Lower leg skin (tissue), 3 donors: Measurements from ENCODE around the gene LSM4.

ENCODE experiments used
- POLR2A ChIP-seq, 2 donors: fragments of 450-650 bp; IDR thresholded peaks; one replicate each; pipeline ENCODE4 v1.6.1; 2016 to 2017; ENCODE audit warnings: antibody characterized with exemption in 2 of 2, mild to moderate bottlenecking in 1 of 2, moderate library complexity in 1 of 2
- TF ChIP-seq, protein P1 (sequence below), 3 donors: fragments of 450-650 bp; IDR thresholded peaks; one replicate each; pipeline ENCODE4 v1.5.1; 2016; ENCODE audit warnings: antibody characterized with exemption in 3 of 3, mild to moderate bottlenecking in 3 of 3, moderate library complexity in 2 of 3

DNA sequence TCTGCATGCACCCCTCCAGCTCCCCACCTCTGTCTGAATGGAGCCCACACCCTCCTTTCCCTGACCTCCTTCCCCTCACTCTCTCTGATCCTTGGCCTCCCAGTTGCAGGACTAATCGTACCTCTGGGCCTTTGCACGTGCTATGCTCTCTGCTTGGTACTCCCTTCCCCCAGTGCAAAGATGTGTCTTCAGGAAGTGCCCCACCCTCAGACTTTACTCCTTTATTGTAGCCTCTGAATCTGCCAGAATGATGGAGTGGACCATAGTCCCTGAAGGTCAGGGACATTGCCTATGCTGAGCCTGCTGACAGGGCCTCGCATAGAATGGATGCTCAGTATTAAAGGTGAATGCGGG is 40.1 kb downstream of the LSM4 start:
- TF ChIP-seq, protein P1, sequence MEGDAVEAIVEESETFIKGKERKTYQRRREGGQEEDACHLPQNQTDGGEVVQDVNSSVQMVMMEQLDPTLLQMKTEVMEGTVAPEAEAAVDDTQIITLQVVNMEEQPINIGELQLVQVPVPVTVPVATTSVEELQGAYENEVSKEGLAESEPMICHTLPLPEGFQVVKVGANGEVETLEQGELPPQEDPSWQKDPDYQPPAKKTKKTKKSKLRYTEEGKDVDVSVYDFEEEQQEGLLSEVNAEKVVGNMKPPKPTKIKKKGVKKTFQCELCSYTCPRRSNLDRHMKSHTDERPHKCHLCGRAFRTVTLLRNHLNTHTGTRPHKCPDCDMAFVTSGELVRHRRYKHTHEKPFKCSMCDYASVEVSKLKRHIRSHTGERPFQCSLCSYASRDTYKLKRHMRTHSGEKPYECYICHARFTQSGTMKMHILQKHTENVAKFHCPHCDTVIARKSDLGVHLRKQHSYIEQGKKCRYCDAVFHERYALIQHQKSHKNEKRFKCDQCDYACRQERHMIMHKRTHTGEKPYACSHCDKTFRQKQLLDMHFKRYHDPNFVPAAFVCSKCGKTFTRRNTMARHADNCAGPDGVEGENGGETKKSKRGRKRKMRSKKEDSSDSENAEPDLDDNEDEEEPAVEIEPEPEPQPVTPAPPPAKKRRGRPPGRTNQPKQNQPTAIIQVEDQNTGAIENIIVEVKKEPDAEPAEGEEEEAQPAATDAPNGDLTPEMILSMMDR (IDR thresholded peaks at IDR 0.05), result no peak
- no peak for TF ChIP-seq POLR2A (IDR thresholded peaks at IDR 0.05)
